GM20000 (cell line): ENCODE data around the gene SLC18A2.
"Not testable (repeated sequence)": the region's sequence is repeated elsewhere in the genome, so short reads cannot be mapped to it uniquely, and the experiment has no call there.

ENCODE experiments used
- DNase-seq: peaks from one replicate; pipeline ENCODE4 v3.0.0; 2012; ENCODE audit warnings: low spot score
- TF ChIP-seq, protein P1 (sequence below): IDR thresholded peaks from 2 replicates; pipeline ENCODE4 v1.5.1; 2012; ENCODE audit warnings: mild to moderate bottlenecking, control low read depth; ENCODE audit errors: extremely low read depth, missing control alignments

SLC18A2 gene

DNA sequence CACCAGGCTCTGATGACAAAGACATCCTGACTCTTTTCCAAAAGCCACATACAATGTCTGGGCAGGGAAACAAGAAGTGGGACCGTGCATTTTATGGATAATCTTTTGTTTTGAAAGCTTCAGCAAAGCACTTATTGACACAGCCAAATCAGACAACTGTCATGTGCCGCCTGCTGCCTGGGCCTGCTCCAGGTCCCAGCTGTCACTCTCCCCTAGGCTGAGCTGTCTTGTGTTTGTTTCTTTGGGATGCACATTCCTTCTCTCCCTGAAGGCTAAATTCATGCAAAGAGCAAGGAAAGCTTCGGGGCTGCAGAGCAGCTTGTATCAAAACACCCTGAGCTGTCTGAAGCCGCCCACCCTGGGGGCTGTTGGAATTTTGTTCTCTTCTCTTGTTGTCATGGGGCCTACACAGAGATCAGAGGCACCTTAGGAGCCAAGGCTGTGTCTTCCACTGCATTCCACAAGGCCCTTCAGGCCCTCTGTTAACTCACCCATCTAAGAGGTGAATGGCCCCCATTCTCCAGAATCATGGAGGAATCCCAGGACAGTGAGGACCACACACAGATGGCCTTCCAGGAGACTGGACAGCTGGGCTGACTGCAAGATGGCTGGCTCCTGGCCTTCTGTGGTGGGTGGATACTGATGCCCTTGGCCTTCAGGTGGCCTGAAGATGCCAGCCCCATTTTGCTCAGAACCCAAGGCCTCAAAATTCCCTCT is 17.8 kb upstream of the SLC18A2 start:
- TF ChIP-seq, protein P1, sequence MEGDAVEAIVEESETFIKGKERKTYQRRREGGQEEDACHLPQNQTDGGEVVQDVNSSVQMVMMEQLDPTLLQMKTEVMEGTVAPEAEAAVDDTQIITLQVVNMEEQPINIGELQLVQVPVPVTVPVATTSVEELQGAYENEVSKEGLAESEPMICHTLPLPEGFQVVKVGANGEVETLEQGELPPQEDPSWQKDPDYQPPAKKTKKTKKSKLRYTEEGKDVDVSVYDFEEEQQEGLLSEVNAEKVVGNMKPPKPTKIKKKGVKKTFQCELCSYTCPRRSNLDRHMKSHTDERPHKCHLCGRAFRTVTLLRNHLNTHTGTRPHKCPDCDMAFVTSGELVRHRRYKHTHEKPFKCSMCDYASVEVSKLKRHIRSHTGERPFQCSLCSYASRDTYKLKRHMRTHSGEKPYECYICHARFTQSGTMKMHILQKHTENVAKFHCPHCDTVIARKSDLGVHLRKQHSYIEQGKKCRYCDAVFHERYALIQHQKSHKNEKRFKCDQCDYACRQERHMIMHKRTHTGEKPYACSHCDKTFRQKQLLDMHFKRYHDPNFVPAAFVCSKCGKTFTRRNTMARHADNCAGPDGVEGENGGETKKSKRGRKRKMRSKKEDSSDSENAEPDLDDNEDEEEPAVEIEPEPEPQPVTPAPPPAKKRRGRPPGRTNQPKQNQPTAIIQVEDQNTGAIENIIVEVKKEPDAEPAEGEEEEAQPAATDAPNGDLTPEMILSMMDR: no peak
- no peak for DNase-seq

DNA sequence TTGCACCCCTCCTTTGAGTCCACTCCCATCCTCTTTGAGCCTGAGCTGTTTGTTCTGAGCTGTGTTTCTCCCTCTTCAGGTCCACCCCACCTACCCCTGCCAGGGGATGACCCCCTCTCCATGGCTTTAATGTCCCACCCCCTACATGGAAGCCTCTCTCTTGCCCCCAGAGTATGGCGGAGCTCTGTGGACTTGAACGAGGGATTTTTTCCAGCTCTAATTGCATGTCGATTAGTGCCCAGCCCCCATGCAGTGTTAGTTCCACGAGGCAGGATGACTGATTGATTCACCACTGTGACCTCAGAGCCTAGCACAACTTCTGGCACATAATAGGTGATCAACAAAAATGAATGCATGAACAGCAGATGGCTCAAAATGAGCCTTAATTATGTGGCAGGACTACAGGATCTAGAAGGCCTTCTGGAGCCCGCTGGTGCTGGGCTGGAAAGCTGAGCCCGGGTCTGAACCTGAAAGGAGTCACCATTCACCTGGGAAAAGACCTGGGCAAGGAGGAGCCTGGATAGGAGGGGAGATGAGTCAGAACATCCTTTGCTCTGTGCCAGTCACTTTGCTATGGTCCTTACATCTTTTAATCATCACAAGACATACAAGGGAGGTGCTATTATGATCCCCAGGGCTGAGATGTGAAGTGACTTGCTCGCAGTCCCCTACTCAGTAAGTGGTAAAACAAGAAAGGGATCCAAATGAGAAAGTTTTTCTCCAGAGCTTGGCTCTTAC is 17.1 kb upstream of the SLC18A2 start:
- TF ChIP-seq, protein P1: no peak
- no peak for DNase-seq

DNA sequence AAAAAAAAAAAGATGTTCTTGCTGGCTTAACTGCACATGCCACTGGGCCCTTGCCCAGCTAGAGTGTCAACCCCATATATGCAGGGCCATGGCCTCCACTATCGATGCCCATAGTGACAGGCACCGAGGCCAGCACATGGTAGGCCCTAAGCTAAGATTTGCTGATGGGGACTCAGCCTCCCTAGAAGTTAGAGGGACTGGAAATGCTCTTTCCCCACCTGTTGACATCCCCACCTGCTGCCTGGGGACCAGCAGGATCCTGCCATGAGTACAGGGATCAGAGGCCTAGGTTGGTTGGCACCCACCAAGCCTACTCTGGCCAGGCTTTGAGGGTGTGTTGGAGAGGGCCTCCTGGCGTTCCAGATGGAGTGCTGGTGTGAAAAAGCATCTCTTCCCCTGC is 16.0 kb upstream of the SLC18A2 start:
- TF ChIP-seq, protein P1: no peak
- DNase-seq: no peak

DNA sequence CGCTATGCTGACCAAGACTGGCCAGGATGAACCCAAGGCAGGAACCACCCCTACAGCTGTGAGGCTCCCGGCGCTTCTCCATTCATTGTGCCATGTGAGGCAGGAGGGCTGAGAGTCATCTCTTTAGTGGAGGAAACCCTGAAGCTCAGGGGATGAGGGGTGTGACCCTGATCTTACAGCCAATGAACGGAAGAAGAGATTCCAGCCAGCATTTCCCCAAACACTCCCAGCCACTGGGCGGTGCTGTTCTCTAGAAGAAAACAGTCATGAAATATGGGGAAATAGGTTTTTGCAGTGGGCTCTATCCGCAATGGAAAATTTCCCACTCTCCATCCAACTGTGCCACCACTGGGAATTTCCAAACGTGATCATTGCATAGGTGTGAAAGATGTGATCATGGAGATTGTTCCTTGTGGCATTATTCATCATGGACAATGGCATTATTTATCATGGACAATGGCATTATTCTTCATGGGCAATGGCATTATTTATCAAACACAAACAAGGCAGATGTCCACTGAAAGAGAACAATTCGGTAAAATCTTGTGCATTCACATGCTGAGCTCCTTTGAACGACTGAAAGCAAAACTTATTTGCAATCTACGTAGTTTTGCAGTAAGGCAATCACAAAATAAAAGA is 14.0 kb upstream of the SLC18A2 start:
- TF ChIP-seq, protein P1: peak; percentile 47
- DNase-seq: peak; percentile 56

DNA sequence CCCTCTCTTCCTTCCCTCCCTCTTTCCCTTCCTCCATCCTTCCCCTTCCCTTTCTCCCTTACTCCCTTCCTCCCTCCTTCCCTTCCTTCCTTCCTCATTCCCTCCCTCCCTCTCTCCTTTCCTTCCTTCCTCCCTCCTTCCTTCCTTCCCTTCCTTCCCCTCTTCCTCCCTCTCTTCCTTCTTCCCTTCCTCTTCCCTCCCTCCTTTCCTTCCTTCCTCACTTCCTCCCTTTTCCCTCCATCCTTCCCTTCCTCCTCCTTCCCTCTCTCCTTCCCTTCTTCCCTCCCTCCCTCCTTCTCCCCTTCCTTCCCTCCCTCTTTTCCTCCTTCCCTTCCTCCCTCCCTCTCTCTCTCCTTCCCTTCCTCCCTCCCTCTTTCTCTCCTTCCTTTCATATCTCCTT is 12.7 kb upstream of the SLC18A2 start:
- no peak for DNase-seq
- TF ChIP-seq, protein P1: no peak

DNA sequence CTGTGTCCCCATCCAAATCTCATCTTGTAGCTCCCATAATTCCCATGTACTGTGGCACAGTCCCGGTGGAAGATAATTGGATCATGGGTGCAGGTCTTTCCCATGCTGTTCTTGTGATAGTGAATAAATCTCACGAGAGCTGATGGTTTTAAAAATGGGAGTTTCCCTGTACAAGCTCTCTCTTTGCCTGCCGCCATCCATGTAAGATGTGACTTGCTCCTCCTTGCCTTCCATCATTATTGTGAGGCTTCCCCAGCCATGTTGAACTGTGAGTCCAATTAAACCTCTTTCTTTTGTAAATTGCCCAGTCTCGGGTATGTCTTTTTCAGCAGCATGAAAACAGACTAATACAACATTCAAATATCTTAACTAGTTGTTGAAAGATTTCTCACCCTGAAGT is 10.8 kb upstream of the SLC18A2 start:
- not testable (repeated sequence) for DNase-seq

DNA sequence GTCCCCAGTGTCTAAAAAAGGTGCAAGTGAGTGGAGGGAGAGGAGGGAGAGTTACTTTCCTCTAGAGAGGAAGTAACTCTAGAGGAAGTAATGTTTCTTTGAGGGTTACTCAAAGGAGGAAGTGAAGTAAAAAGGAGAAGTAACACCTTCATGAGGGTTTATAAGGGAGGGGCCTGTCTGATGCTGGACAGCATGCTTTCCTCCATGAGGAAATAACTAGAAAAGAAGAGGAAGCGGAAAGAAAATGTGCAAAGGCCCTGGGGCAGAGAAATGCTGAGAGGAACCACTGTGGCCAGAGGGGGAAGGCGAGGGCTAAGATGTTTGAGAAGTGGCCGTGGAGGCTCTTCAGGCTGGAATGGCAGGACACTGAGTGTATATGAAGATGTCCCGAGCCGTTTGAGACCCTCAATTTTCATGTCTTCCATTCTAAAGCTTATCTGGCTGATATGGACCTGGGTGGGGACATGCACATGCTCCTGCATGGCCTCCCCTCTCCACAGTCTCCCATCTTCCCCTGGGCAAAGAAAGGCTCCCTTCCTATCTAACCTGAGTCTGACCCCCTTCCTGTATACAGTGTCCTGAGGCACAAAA is 3.4 kb upstream of the SLC18A2 start:
- TF ChIP-seq, protein P1: no peak
- DNase-seq: no peak
